Measurements from ENCODE around the gene KDM1B. TPM values are rescaled to one million over a fixed set of nuclear protein-coding genes. Genes with fewer than 3 reads are reported as not detected.

Gene KDM1B
- total RNA-seq, 1 experiment from 2014 or later: 9.5 TPM

GRCh38 chr6:18136260-18136659 is 19.0 kb upstream of the KDM1B start:
- no peaks in the 10 kb centered on the region for H3K4me1 ChIP-seq
- CTCF ChIA-PET: no interaction called here
- no TSS peak for BruUV-seq (replicated peaks)
- Mint-ChIP-seq H3K4me3 (ENCODE audit: unreplicated experiment) (no peak overlapping the region), H3K4me1 (ENCODE audit: low read depth, unreplicated experiment) (no peaks in the 10 kb centered on the region), H3K27ac (ENCODE audit: unreplicated experiment) (no peak overlapping the region), H3K9me3 (ENCODE audit: unreplicated experiment) (no peaks in the 10 kb centered on the region), H3K36me3 (ENCODE audit: insufficient read depth, unreplicated experiment) (no peaks in the 10 kb centered on the region), H3K27me3 (ENCODE audit: insufficient read depth, unreplicated experiment) (no peaks in the 10 kb centered on the region)
- TF ChIP-seq, protein P1, sequence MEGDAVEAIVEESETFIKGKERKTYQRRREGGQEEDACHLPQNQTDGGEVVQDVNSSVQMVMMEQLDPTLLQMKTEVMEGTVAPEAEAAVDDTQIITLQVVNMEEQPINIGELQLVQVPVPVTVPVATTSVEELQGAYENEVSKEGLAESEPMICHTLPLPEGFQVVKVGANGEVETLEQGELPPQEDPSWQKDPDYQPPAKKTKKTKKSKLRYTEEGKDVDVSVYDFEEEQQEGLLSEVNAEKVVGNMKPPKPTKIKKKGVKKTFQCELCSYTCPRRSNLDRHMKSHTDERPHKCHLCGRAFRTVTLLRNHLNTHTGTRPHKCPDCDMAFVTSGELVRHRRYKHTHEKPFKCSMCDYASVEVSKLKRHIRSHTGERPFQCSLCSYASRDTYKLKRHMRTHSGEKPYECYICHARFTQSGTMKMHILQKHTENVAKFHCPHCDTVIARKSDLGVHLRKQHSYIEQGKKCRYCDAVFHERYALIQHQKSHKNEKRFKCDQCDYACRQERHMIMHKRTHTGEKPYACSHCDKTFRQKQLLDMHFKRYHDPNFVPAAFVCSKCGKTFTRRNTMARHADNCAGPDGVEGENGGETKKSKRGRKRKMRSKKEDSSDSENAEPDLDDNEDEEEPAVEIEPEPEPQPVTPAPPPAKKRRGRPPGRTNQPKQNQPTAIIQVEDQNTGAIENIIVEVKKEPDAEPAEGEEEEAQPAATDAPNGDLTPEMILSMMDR (IDR thresholded peaks at IDR 0.05; ENCODE audit: insufficient read depth in 1 of 2, low read depth in 1 of 2, low read length in 1 of 2, severe bottlenecking in 1 of 2, unreplicated experiment in 1 of 2): no peak
- DNase-seq: no peak
- H3K9me3 ChIP-seq: no peaks in the 10 kb centered on the region
- intact Hi-C loops (cut with micrococcal nuclease; ENCODE audit: unreplicated experiment): no loop called here
- H3K4me3 ChIP-seq (ENCODE audit: low read depth, low read length): no peak overlapping the region
- H3K27me3 ChIP-seq (replicated peaks; ENCODE audit: control insufficient read depth, insufficient read depth, low read length): no peaks in the 10 kb centered on the region
- POLR2A ChIA-PET: no interaction called here
- no peaks in the 10 kb centered on the region; the same call in 1 of the 2 replicates for H3K36me3 ChIP-seq (ENCODE audit: control insufficient read depth, insufficient read depth, low read length)

- H3K27ac Mint-ChIP-seq (ENCODE audit: unreplicated experiment): no peak overlapping the region
- H3K4me1 ChIP-seq: no peaks in the 10 kb centered on the region
- H3K36me3 Mint-ChIP-seq (ENCODE audit: insufficient read depth, unreplicated experiment): no peaks in the 10 kb centered on the region
- BruUV-seq (replicated peaks): no TSS peak
- POLR2A ChIA-PET: interaction anchor here (0.6 kb wide), 1 partner anchor 539 kb away, joined by 3 read pairs; the partner anchor contains the start of gene FAM8A1
- no peak overlapping the region for H3K4me3 Mint-ChIP-seq (ENCODE audit: unreplicated experiment)
- DNase-seq: no peak
- H3K4me3 ChIP-seq (ENCODE audit: low read depth, low read length): no peak overlapping the region
- H3K9me3 Mint-ChIP-seq (ENCODE audit: unreplicated experiment): no peaks in the 10 kb centered on the region
- CTCF ChIA-PET: no interaction called here
- H3K36me3 ChIP-seq (ENCODE audit: control insufficient read depth, insufficient read depth, low read length): no peaks in the 10 kb centered on the region; the same call in 1 of the 2 replicates
- intact Hi-C loops (cut with micrococcal nuclease; ENCODE audit: unreplicated experiment): no loop called here
- H3K4me1 Mint-ChIP-seq (ENCODE audit: low read depth, unreplicated experiment): no peaks in the 10 kb centered on the region
- no peaks in the 10 kb centered on the region for H3K9me3 ChIP-seq
- no peaks in the 10 kb centered on the region for H3K27me3 Mint-ChIP-seq (ENCODE audit: insufficient read depth, unreplicated experiment)
- H3K27me3 ChIP-seq (replicated peaks; ENCODE audit: control insufficient read depth, insufficient read depth, low read length): no peaks in the 10 kb centered on the region
- TF ChIP-seq, protein P1 (IDR thresholded peaks at IDR 0.05; ENCODE audit: insufficient read depth in 1 of 2, low read depth in 1 of 2, low read length in 1 of 2, severe bottlenecking in 1 of 2, unreplicated experiment in 1 of 2): no peak
Observed at GRCh38 chr6:18138906-18139305, 16.3 kb upstream of the KDM1B start.

- Mint-ChIP-seq H3K27me3 (ENCODE audit: insufficient read depth, unreplicated experiment) (no peaks in the 10 kb centered on the region), H3K4me3 (ENCODE audit: unreplicated experiment) (no peak overlapping the region), H3K9me3 (ENCODE audit: unreplicated experiment) (no peaks in the 10 kb centered on the region), H3K36me3 (ENCODE audit: insufficient read depth, unreplicated experiment) (no peaks in the 10 kb centered on the region), H3K4me1 (ENCODE audit: low read depth, unreplicated experiment) (no peaks in the 10 kb centered on the region), H3K27ac (ENCODE audit: unreplicated experiment) (no peak overlapping the region)
- H3K4me1 ChIP-seq: no peaks in the 10 kb centered on the region
- POLR2A ChIA-PET: interaction anchor here (0.5 kb wide), 1 partner anchor 186 kb away, joined by 3 read pairs; no protein-coding TSS in a partner anchor
- H3K27me3 ChIP-seq (replicated peaks; ENCODE audit: control insufficient read depth, insufficient read depth, low read length): no peaks in the 10 kb centered on the region
- no peaks in the 10 kb centered on the region for H3K36me3 ChIP-seq (ENCODE audit: control insufficient read depth, insufficient read depth, low read length)
- CTCF ChIA-PET: no interaction called here
- intact Hi-C loops (cut with micrococcal nuclease; ENCODE audit: unreplicated experiment): no loop called here
- DNase-seq: no peak
- TF ChIP-seq, protein P1 (IDR thresholded peaks at IDR 0.05; ENCODE audit: insufficient read depth in 1 of 2, low read depth in 1 of 2, low read length in 1 of 2, severe bottlenecking in 1 of 2, unreplicated experiment in 1 of 2): no peak
- no peaks in the 10 kb centered on the region for H3K9me3 ChIP-seq
- no peak overlapping the region for H3K4me3 ChIP-seq (ENCODE audit: low read depth, low read length)
- no TSS peak for BruUV-seq (replicated peaks)
Observed at GRCh38 chr6:18139935-18140621, 15.1 kb upstream of the KDM1B start.

All from Caco-2 (cell line).